GM23338 (cell line): ENCODE measurements around the gene NEDD1. TPM values are rescaled to one million over a fixed set of nuclear protein-coding genes. Genes with fewer than 3 reads are reported as not detected.

Source experiments
- ATAC-seq: fragments of 200-7000 bp; cut with Tn5 transposase; 3 replicates; pipeline ENCODE4 v1.9.1; 2020
- DNase-seq: peaks from one replicate; pipeline ENCODE4 v3.0.0-alpha.2; 2015; ENCODE audit warnings: low spot score
- H2AFZ ChIP-seq: fragments of 200-600 bp; sonication (generic); 2 replicates; pipeline ENCODE4 v1.8.0; 2016; ENCODE audit warnings: antibody characterized with exemption, mild to moderate bottlenecking, moderate library complexity
- H3F3A ChIP-seq: fragments of 200-600 bp; sonication (generic); replicated peaks from 2 replicates; pipeline ENCODE4 v1.8.0; 2017; ENCODE audit warnings: antibody characterized with exemption, mixed run types, low read depth
- H3K27ac ChIP-seq: fragments of 200-600 bp; sonication (generic); 2 replicates; pipeline ENCODE4 v1.6.1; 2016; ENCODE audit warnings: low read depth
- H3K27me3 ChIP-seq: fragments of 200-600 bp; sonication (generic); 2 replicates; pipeline ENCODE4 v1.8.0; 2016; ENCODE audit warnings: mild to moderate bottlenecking, mixed run types, moderate library complexity; ENCODE audit not compliant: insufficient read depth
- H3K36me3 ChIP-seq: fragments of 200-600 bp; sonication (generic); 2 replicates; pipeline ENCODE4 v1.8.0; 2016; ENCODE audit warnings: mild to moderate bottlenecking; ENCODE audit not compliant: insufficient read depth
- H3K4me1 ChIP-seq: fragments of 200-600 bp; sonication (generic); 2 replicates; pipeline ENCODE4 v1.8.0; 2016; ENCODE audit warnings: mild to moderate bottlenecking, moderate library complexity; ENCODE audit not compliant: insufficient read depth
- H3K4me2 ChIP-seq: fragments of 200-600 bp; sonication (generic); 2 replicates; pipeline ENCODE4 v1.7.1; 2017; ENCODE audit warnings: mixed run types
- H3K4me3 ChIP-seq: fragments of 200-600 bp; sonication (generic); 2 replicates; pipeline ENCODE4 v1.6.1; 2016; ENCODE audit warnings: mixed run types
- H3K79me2 ChIP-seq: fragments of 200-600 bp; sonication (generic); replicated peaks from 2 replicates; pipeline ENCODE4 v1.8.0; 2017; ENCODE audit warnings: mild to moderate bottlenecking; ENCODE audit not compliant: insufficient read depth
- H3K9me2 ChIP-seq: fragments of 200-600 bp; sonication (generic); 2 replicates; pipeline ENCODE4 v1.8.0; 2017; ENCODE audit not compliant: insufficient read depth
- H4K20me1 ChIP-seq: fragments of 200-600 bp; sonication (generic); replicated peaks from 2 replicates; pipeline ENCODE4 v1.8.0; 2017; ENCODE audit warnings: mild to moderate bottlenecking; ENCODE audit not compliant: insufficient read depth
- H3K27ac Mint-ChIP-seq: 2 replicates; pipeline ENCODE4 v1.8.0; 2020; ENCODE audit warnings: inconsistent platforms, mild to moderate bottlenecking, moderate library complexity, mixed read lengths
- H3K27me3 Mint-ChIP-seq: 3 replicates; pipeline ENCODE4 v1.8.0; 2022; ENCODE audit warnings: low read depth, mild to moderate bottlenecking, moderate library complexity, mixed read lengths, inconsistent platforms; ENCODE audit not compliant: insufficient read depth, poor library complexity
- H3K36me3 Mint-ChIP-seq: 3 replicates; pipeline ENCODE4 v1.8.0; 2021; ENCODE audit warnings: low read depth, mild to moderate bottlenecking, inconsistent platforms, moderate library complexity, mixed read lengths
- H3K4me1 Mint-ChIP-seq: 3 replicates; pipeline ENCODE4 v1.8.0; 2020; ENCODE audit warnings: mild to moderate bottlenecking, inconsistent platforms, mixed read lengths
- H3K4me3 Mint-ChIP-seq: 3 replicates; pipeline ENCODE4 v1.8.0; 2021; ENCODE audit warnings: moderate library complexity, mild to moderate bottlenecking, inconsistent platforms, mixed read lengths
- H3K9me3 Mint-ChIP-seq: 3 replicates; pipeline ENCODE4 v1.8.0; 2020; ENCODE audit warnings: moderate library complexity, mild to moderate bottlenecking, inconsistent platforms, mixed read lengths
- CREB1 ChIP-seq: fragments of 250-450 bp; sonication (Bioruptor Pico); IDR thresholded peaks from 2 replicates; pipeline ENCODE4 v1.5.0; 2020; ENCODE audit warnings: low read depth, mild to moderate bottlenecking, moderate library complexity
- EZH2 ChIP-seq: fragments of 200-600 bp; sonication (generic); IDR thresholded peaks from one replicate; pipeline ENCODE4 v1.8.0; 2017; ENCODE audit warnings: antibody characterized with exemption, mild to moderate bottlenecking, low read depth; ENCODE audit not compliant: unreplicated experiment
- EZH2phosphoT487 ChIP-seq: fragments of 200-600 bp; sonication (generic); IDR thresholded peaks from one replicate; pipeline ENCODE4 v1.8.1; 2018; ENCODE audit warnings: antibody characterized with exemption; ENCODE audit not compliant: unreplicated experiment
- JUNB ChIP-seq: IDR thresholded peaks from one replicate; pipeline ENCODE4 v1.6.1; 2016; ENCODE audit warnings: antibody characterized with exemption; ENCODE audit not compliant: unreplicated experiment
- NANOG ChIP-seq: IDR thresholded peaks from 2 replicates; pipeline ENCODE4 v1.6.1; 2016; ENCODE audit warnings: antibody characterized with exemption, borderline replicate concordance
- POLR2AphosphoS5 ChIP-seq: IDR thresholded peaks from 2 replicates; pipeline ENCODE4 v1.6.1; 2016; ENCODE audit warnings: antibody characterized with exemption, low read depth
- ZNF114 ChIP-seq: fragments of 250-450 bp; sonication (Bioruptor Pico); IDR thresholded peaks from 2 replicates; pipeline ENCODE4 v1.5.0; 2020; ENCODE audit warnings: mild to moderate bottlenecking, moderate library complexity
- ZNF331 ChIP-seq: fragments of 250-450 bp; sonication (Bioruptor Pico); IDR thresholded peaks from 2 replicates; pipeline ENCODE4 v1.5.0; 2020; ENCODE audit warnings: low read depth, mild to moderate bottlenecking, moderate library complexity
- polyA plus RNA-seq: library from polyadenylated mRNA; unstranded; fragments of >200 nt; fragmentation: Nextera tagmentation; extraction: Ambion mirVana; gene quantifications from 2 replicates; pipeline ENCODE4 v1.2.1, GENCODE V29; 2016
- total RNA-seq: library from RNA; depleted of rRNA; stranded (reverse); fragments of >200 nt; shearing (Covaris generic); gene quantifications from 2 replicates; pipeline ENCODE4 v1.2.3, GENCODE V29; 2014
- TF ChIP-seq, protein P1 (sequence below): IDR thresholded peaks from 2 replicates; pipeline ENCODE4 v1.6.1; 2016; ENCODE audit warnings: antibody characterized with exemption
- TF ChIP-seq, protein P2 (sequence below): fragments of 250-450 bp; sonication (Bioruptor Pico); IDR thresholded peaks from 2 replicates; pipeline ENCODE4 v1.5.0; 2020; ENCODE audit warnings: mild to moderate bottlenecking, moderate library complexity

The NEDD1 gene
- total and polyA plus RNA-seq, 2 experiments from 2014 or later = 16.0 to 35.8 TPM

DNA sequence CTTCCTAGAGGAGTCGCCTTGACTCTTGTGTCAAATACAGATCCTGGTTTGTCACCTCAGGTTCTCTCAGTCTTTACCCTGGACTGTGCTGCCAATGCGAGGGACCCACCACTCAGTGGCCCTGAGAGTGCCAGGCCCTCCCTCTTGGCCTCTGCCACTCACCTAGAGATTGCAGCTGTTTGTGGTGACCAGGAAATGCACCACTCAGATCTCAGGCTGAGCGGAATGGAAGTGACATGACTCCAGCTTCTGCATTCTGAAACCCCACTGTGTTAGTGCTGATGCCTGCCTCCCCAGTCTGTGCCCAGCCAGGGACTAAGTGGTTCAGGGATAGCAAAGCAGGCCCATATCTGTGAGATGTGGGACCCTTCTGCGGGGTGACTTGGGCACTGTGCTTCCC, 27.8 kb upstream of the NEDD1 start:
- Histone ChIP-seq H3K27me3 (no peaks in the 10 kb centered on the region), H3K4me1 (no peaks in the 10 kb centered on the region), H4K20me1 (no peaks in the 10 kb centered on the region), H3K9me2 (0 out of 2 replicates have a peak, but pooled peaks cover 4% of the 10 kb centered on the region), H3K4me2 (no peak overlapping the region), H3K4me3 (no peak overlapping the region), H2AFZ (no peak overlapping the region), H3F3A (no peaks in the 10 kb centered on the region), H3K79me2 (no peaks in the 10 kb centered on the region), H3K36me3 (no peaks in the 10 kb centered on the region), H3K27ac (no peak overlapping the region)
- no peaks in the 10 kb centered on the region for H3K36me3 Mint-ChIP-seq
- no peak overlapping the region for H3K4me3 Mint-ChIP-seq
- no peaks in the 10 kb centered on the region for H3K27me3 Mint-ChIP-seq
- H3K4me1 Mint-ChIP-seq = no peaks in the 10 kb centered on the region
- no peak for DNase-seq
- H3K9me3 Mint-ChIP-seq = no peaks in the 10 kb centered on the region; the same call in 2 of the 3 replicates
- no peak for ATAC-seq
- no peak overlapping the region for H3K27ac Mint-ChIP-seq
- TF ChIP-seq, protein P1, sequence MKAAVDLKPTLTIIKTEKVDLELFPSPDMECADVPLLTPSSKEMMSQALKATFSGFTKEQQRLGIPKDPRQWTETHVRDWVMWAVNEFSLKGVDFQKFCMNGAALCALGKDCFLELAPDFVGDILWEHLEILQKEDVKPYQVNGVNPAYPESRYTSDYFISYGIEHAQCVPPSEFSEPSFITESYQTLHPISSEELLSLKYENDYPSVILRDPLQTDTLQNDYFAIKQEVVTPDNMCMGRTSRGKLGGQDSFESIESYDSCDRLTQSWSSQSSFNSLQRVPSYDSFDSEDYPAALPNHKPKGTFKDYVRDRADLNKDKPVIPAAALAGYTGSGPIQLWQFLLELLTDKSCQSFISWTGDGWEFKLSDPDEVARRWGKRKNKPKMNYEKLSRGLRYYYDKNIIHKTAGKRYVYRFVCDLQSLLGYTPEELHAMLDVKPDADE = no peak
- TF ChIP-seq EZH2 = no peak

DNA sequence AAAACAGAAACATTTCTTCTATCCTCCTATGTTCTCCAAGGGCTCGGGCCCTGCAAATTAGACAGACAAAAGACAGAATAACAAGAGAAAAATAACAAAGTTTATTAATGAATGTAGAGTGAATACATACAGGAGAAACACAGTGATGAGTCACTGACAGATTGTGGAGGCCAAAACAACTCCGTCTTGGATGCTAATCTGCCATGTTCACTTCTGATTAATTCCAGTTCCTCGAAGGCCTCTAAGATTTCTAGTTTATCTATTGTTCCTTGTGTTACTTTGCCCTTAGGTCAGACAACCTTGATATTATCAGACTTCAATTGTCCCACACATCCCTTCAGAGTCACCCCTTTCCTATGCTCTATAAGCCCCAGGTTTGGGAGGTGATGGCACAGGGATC, 26.8 kb upstream of the NEDD1 start:
- H3F3A ChIP-seq = no peaks in the 10 kb centered on the region
- H3K36me3 ChIP-seq = no peaks in the 10 kb centered on the region
- H3K4me1 ChIP-seq = no peaks in the 10 kb centered on the region
- no peaks in the 10 kb centered on the region for H3K36me3 Mint-ChIP-seq
- no peak overlapping the region for H3K27ac Mint-ChIP-seq
- H3K27me3 Mint-ChIP-seq = no peaks in the 10 kb centered on the region
- H3K9me3 Mint-ChIP-seq = no peaks in the 10 kb centered on the region
- H3K9me2 ChIP-seq = 0 out of 2 replicates have a peak, but pooled peaks cover 4% of the 10 kb centered on the region
- no peaks in the 10 kb centered on the region for H3K79me2 ChIP-seq
- H3K4me2 ChIP-seq = no peak overlapping the region
- H3K4me1 Mint-ChIP-seq = no peaks in the 10 kb centered on the region
- H3K27me3 ChIP-seq = no peaks in the 10 kb centered on the region
- H3K27ac ChIP-seq = no peak overlapping the region
- H3K4me3 Mint-ChIP-seq = no peak overlapping the region
- no peak overlapping the region for H3K4me3 ChIP-seq
- H2AFZ ChIP-seq = no peak overlapping the region
- ATAC-seq (no peak), DNase-seq (no peak)
- no peaks in the 10 kb centered on the region for H4K20me1 ChIP-seq
- TF ChIP-seq EZH2 (no peak), EZH2phosphoT487 (no peak), ZNF114 (CRISPR knock-in tag) (no peak), NANOG (no peak), CREB1 (CRISPR knock-in tag) (no peak), ZNF331 (CRISPR knock-in tag) (no peak), POLR2AphosphoS5 (no peak), JUNB (no peak)
- TF ChIP-seq, protein P1 = no peak
- TF ChIP-seq, protein P2, sequence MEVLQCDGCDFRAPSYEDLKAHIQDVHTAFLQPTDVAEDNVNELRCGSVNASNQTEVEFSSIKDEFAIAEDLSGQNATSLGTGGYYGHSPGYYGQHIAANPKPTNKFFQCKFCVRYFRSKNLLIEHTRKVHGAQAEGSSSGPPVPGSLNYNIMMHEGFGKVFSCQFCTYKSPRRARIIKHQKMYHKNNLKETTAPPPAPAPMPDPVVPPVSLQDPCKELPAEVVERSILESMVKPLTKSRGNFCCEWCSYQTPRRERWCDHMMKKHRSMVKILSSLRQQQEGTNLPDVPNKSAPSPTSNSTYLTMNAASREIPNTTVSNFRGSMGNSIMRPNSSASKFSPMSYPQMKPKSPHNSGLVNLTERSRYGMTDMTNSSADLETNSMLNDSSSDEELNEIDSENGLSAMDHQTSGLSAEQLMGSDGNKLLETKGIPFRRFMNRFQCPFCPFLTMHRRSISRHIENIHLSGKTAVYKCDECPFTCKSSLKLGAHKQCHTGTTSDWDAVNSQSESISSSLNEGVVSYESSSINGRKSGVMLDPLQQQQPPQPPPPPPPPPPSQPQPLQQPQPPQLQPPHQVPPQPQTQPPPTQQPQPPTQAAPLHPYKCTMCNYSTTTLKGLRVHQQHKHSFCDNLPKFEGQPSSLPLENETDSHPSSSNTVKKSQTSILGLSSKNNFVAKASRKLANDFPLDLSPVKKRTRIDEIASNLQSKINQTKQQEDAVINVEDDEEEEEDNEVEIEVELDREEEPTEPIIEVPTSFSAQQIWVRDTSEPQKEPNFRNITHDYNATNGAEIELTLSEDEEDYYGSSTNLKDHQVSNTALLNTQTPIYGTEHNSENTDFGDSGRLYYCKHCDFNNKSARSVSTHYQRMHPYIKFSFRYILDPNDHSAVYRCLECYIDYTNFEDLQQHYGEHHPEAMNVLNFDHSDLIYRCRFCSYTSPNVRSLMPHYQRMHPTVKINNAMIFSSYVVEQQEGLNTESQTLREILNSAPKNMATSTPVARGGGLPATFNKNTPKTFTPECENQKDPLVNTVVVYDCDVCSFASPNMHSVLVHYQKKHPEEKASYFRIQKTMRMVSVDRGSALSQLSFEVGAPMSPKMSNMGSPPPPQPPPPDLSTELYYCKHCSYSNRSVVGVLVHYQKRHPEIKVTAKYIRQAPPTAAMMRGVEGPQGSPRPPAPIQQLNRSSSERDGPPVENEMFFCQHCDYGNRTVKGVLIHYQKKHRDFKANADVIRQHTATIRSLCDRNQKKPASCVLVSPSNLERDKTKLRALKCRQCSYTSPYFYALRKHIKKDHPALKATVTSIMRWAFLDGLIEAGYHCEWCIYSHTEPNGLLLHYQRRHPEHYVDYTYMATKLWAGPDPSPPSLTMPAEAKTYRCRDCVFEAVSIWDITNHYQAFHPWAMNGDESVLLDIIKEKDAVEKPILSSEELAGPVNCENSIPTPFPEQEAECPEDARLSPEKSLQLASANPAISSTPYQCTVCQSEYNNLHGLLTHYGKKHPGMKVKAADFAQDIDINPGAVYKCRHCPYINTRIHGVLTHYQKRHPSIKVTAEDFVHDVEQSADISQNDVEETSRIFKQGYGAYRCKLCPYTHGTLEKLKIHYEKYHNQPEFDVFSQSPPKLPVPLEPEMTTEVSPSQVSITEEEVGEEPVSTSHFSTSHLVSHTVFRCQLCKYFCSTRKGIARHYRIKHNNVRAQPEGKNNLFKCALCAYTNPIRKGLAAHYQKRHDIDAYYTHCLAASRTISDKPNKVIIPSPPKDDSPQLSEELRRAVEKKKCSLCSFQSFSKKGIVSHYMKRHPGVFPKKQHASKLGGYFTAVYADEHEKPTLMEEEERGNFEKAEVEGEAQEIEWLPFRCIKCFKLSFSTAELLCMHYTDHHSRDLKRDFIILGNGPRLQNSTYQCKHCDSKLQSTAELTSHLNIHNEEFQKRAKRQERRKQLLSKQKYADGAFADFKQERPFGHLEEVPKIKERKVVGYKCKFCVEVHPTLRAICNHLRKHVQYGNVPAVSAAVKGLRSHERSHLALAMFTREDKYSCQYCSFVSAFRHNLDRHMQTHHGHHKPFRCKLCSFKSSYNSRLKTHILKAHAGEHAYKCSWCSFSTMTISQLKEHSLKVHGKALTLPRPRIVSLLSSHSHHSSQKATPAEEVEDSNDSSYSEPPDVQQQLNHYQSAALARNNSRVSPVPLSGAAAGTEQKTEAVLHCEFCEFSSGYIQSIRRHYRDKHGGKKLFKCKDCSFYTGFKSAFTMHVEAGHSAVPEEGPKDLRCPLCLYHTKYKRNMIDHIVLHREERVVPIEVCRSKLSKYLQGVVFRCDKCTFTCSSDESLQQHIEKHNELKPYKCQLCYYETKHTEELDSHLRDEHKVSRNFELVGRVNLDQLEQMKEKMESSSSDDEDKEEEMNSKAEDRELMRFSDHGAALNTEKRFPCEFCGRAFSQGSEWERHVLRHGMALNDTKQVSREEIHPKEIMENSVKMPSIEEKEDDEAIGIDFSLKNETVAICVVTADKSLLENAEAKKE (CRISPR knock-in tag) = no peak
